Neuronal stem cell (in vitro differentiated cells): ENCODE data around the gene PROM1.

Source experiments
- DNase-seq: peaks from one replicate; pipeline ENCODE4 v3.0.0-alpha.2; 2013; ENCODE audit warnings: low spot score
- H2AFZ ChIP-seq: one replicate; pipeline ENCODE4 v1.6.1; 2013; ENCODE audit warnings: mild to moderate bottlenecking, low read length, inconsistent platforms
- H2AK5ac ChIP-seq: 2 replicates; pipeline ENCODE4 v1.6.1; 2013; ENCODE audit warnings: low read depth, mild to moderate bottlenecking, inconsistent platforms, low read length, moderate library complexity, mixed read lengths
- H2BK120ac ChIP-seq: 2 replicates; pipeline ENCODE4 v1.6.1; 2013; ENCODE audit warnings: low read depth, mild to moderate bottlenecking, inconsistent platforms, low read length, moderate library complexity, mixed read lengths
- H2BK12ac ChIP-seq: one replicate; pipeline ENCODE4 v1.6.1; 2013; ENCODE audit warnings: low read length, inconsistent platforms
- H2BK15ac ChIP-seq: 2 replicates; pipeline ENCODE4 v1.6.1; 2013; ENCODE audit warnings: mild to moderate bottlenecking, low read length, inconsistent platforms, mixed read lengths
- H2BK5ac ChIP-seq: one replicate; pipeline ENCODE4 v1.6.1; 2013; ENCODE audit warnings: inconsistent platforms, mild to moderate bottlenecking, low read length, moderate library complexity
- H3K14ac ChIP-seq: one replicate; pipeline ENCODE4 v1.6.1; 2013; ENCODE audit warnings: low read length, inconsistent platforms
- H3K18ac ChIP-seq: 2 replicates; pipeline ENCODE4 v1.6.1; 2013; ENCODE audit warnings: low read length, inconsistent platforms
- H3K23ac ChIP-seq: 2 replicates; pipeline ENCODE4 v1.6.1; 2013; ENCODE audit warnings: low read depth, mild to moderate bottlenecking, mixed read lengths, low read length, inconsistent platforms; ENCODE audit not compliant: poor library complexity
- H3K27ac ChIP-seq: replicated peaks from 3 replicates; pipeline ENCODE4 v1.5.1; 2013; ENCODE audit warnings: low read length, inconsistent platforms
- H3K27me3 ChIP-seq, 3 experiments: 2 replicates each; pipeline ENCODE4 v1.6.1; 2013; ENCODE audit warnings: low read length in 3 of 3, mild to moderate bottlenecking in 2 of 3, inconsistent platforms in 1 of 3, low read depth in 1 of 3, mixed read lengths in 1 of 3, moderate library complexity in 1 of 3; ENCODE audit not compliant: control insufficient read depth in 3 of 3, insufficient read depth in 3 of 3
- H3K36me3 ChIP-seq, 2 donors: replicated peaks in 1 of 2; 2 replicates each; pipeline ENCODE4 v1.6.1; 2013; ENCODE audit warnings: low read length in 2 of 2; ENCODE audit not compliant: control insufficient read depth in 2 of 2, insufficient read depth in 2 of 2
- H3K4ac ChIP-seq: 2 replicates; pipeline ENCODE4 v1.6.1; 2013; ENCODE audit warnings: inconsistent platforms, mild to moderate bottlenecking, low read length, moderate library complexity
- H3K4me1 ChIP-seq, 2 donors: 1 replicate in 1 of 2; 2 replicates in 1 of 2; pipeline ENCODE4 v1.6.1; 2013; ENCODE audit warnings: low read length in 2 of 2, low read depth in 1 of 2; ENCODE audit not compliant: control insufficient read depth in 2 of 2, insufficient read depth in 1 of 2
- H3K4me2 ChIP-seq: one replicate; pipeline ENCODE4 v1.6.1; 2013; ENCODE audit warnings: mild to moderate bottlenecking, low read length, inconsistent platforms; ENCODE audit not compliant: insufficient read depth, poor library complexity, severe bottlenecking
- H3K4me3 ChIP-seq, 2 donors: 2 replicates each; pipeline ENCODE4 v1.5.1; 2013; ENCODE audit warnings: low read length in 2 of 2, mild to moderate bottlenecking in 2 of 2, inconsistent platforms in 1 of 2, moderate library complexity in 1 of 2
- H3K79me1 ChIP-seq: one replicate; pipeline ENCODE4 v1.6.1; 2013; ENCODE audit warnings: low read depth, mild to moderate bottlenecking, inconsistent platforms, low read length, moderate library complexity
- H3K9ac ChIP-seq: one replicate; pipeline ENCODE4 v1.6.1; 2013; ENCODE audit warnings: mild to moderate bottlenecking, low read depth, low read length, inconsistent platforms; ENCODE audit not compliant: poor library complexity
- H3K9me3 ChIP-seq, 2 donors: replicated peaks in 1 of 2; 2 replicates each; pipeline versions ENCODE3 to v1.6.1; 2013; ENCODE audit warnings: low read length in 2 of 2, mild to moderate bottlenecking in 2 of 2, inconsistent platforms in 1 of 2, low read depth in 1 of 2, mixed read lengths in 1 of 2, moderate library complexity in 1 of 2; ENCODE audit not compliant: control insufficient read depth in 2 of 2, insufficient read depth in 1 of 2
- H4K8ac ChIP-seq: one replicate; pipeline ENCODE4 v1.6.1; 2013; ENCODE audit warnings: low read depth, mild to moderate bottlenecking, inconsistent platforms, low read length, moderate library complexity
- H4K91ac ChIP-seq: one replicate; pipeline ENCODE4 v1.6.1; 2013; ENCODE audit warnings: low read length, low read depth, mild to moderate bottlenecking, inconsistent platforms; ENCODE audit not compliant: poor library complexity
- WGBS, 2 donors: extraction: QIAGEN DNeasy Blood & Tissue Kit; methylation state at CpG; one replicate each; pipeline ENCODE4 v1.1.7; 2013; ENCODE audit warnings: missing lambda C conversion rate in 2 of 2, mixed read lengths in 1 of 2; ENCODE audit not compliant: insufficient read length in 2 of 2, insufficient replicate concordance in 1 of 2; ENCODE audit errors: extremely low coverage in 2 of 2; 5-methylcytosine and 5-hydroxymethylcytosine counted together

Gene PROM1

DNA sequence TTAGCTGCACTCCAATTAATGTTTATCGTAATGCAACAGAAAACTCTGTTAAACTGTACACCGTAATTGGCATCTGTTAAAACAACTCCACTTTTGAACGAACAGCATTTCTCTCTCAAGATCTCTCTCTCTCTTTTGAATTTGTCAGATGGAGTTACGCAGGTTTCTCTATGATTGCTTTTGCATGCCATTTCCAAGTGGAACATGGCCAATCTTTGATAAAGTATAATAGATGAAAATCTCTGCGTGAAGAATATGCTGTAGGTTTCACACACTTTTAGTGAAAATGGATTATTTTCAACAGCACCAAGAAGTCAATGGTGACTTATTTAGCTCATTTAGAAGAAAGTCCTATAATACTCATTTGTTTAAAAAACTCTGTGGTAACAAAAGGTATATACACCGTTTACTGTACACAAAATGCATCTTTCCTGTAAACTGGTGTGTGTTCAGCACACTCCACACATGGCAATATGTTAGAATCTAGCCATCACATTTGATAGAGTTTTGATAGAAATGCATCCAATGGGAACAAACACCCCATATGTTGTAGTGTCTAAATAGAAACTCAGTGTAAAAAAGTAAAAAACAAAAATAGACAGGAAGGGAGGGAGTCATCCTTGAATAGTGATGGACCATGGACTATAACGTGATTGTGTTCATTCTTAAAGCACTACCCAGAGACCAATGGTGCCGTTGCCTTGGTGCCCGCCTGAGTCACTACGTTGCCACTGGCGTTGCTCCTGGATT lies 115.1 kb downstream of the PROM1 start:
- Histone ChIP-seq H3K4me2 (no peak overlapping the region), H3K79me1 (no peaks in the 10 kb centered on the region), H4K8ac (no peak overlapping the region), H3K14ac (no peak overlapping the region), H2BK120ac (no peak overlapping the region), H4K91ac (no peak overlapping the region), H2BK5ac (no peak overlapping the region), H3K27me3 (no peaks in the 10 kb centered on the region), H3K27ac (no peak overlapping the region), H3K4me1 (no peaks in the 10 kb centered on the region), H3K9me3 (peaks cover 3 to 5% of the 10 kb centered on the region in 2 donors), H3K4ac (no peak overlapping the region), H2BK12ac (no peak overlapping the region), H3K36me3 (peaks cover 5 to 42% of the 10 kb centered on the region in 2 donors), H3K18ac (no peak overlapping the region), H3K4me3 (no peak overlapping the region), H3K9ac (no peak overlapping the region), H2AK5ac (no peak overlapping the region), H2BK15ac (no peak overlapping the region), H3K23ac (no peak overlapping the region), H2AFZ (no peak overlapping the region)
- WGBS, 2 donors: no CpG with 5 or more reads among the region's 11 CpGs
- no peak for DNase-seq

DNA sequence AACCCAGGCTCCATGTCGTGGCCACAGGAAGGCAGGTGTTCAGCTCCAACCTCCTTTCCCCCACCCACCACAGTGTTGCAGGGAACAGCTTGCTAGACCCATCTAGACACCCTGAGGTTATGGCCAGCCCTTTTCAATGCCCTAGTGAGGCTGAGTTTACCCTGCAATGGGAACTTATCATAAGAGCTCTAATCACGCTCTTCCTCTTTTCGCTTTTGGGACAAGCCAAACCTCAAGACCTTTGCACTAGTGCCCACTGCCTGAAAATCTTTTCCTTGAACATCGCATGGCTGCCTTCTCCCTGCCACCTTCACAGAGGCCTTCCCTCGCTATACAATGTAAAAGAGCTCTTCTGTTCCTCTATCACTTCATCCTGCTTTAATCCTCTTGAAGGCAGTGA lies 118.5 kb downstream of the PROM1 start:
- H2BK5ac ChIP-seq: no peak overlapping the region
- DNase-seq: no peak

GRCh38 chr4:15964159-15964558 lies 119.7 kb downstream of the PROM1 start:
- Histone ChIP-seq H3K27ac (no peak overlapping the region), H3K79me1 (no peaks in the 10 kb centered on the region), H2BK120ac (no peak overlapping the region), H4K8ac (no peak overlapping the region), H3K4me1 (no peaks in the 10 kb centered on the region), H3K23ac (no peak overlapping the region), H3K4me2 (no peak overlapping the region), H3K18ac (no peak overlapping the region), H4K91ac (no peak overlapping the region), H2AFZ (no peak overlapping the region), H3K36me3 (peaks cover 2 to 14% of the 10 kb centered on the region in 2 donors), H2BK12ac (no peak overlapping the region), H2AK5ac (no peak overlapping the region), H3K4me3 (no peak overlapping the region), H3K14ac (no peak overlapping the region), H3K4ac (no peak overlapping the region), H3K9ac (no peak overlapping the region), H3K27me3 (peaks cover 0 to 4% (median 0%) of the 10 kb centered on the region in 3 experiments), H2BK5ac (no peak overlapping the region), H2BK15ac (no peak overlapping the region), H3K9me3 (peaks cover 3 to 5% of the 10 kb centered on the region in 2 donors)
- no peak for DNase-seq
- no CpG with 5 or more reads among the region's 5 CpGs for WGBS, 2 donors

More for the DNA sequence above, 118.5 kb downstream of the PROM1 start:
- H3K18ac ChIP-seq: no peak overlapping the region
- H2BK120ac ChIP-seq: no peak overlapping the region
- H3K9me3 ChIP-seq: peaks cover 3 to 5% of the 10 kb centered on the region in 2 donors
- H3K4ac ChIP-seq: no peak overlapping the region
- no CpG with 5 or more reads among the region's 5 CpGs for WGBS, 2 donors
- peaks cover 2 to 20% of the 10 kb centered on the region in 2 donors for H3K36me3 ChIP-seq
- H2BK15ac ChIP-seq: no peak overlapping the region
- H3K9ac ChIP-seq: no peak overlapping the region
- H3K4me2 ChIP-seq: no peak overlapping the region
- no peak overlapping the region for H2AFZ ChIP-seq
- no peak overlapping the region for H3K4me3 ChIP-seq
- no peak overlapping the region for H3K23ac ChIP-seq
- no peaks in the 10 kb centered on the region for H3K79me1 ChIP-seq
- peaks cover 0 to 4% (median 0%) of the 10 kb centered on the region in 3 experiments for H3K27me3 ChIP-seq
- no peak overlapping the region for H4K8ac ChIP-seq
- H3K27ac ChIP-seq: no peak overlapping the region
- no peak overlapping the region for H3K14ac ChIP-seq
- H3K4me1 ChIP-seq: no peaks in the 10 kb centered on the region
- no peak overlapping the region for H4K91ac ChIP-seq
- no peak overlapping the region for H2BK12ac ChIP-seq
- no peak overlapping the region for H2AK5ac ChIP-seq

DNA sequence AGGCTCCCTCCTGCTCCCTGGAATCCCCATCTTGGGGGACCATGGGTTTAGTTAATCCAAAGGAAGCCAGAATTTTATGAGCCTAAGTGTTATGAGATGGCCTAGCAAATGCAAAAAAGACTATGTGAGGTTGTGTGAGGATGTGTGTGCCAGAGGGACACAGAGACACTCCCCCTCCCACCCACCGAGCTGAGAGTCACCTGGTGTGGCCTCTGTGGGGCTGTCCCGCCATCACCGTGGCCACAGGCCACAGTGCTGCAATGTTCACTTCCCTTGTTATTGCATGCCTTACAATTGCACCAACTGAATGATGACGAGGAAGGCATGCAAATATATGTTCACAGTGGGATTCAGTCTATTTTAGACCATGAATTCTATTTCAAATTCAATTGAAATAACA lies 120.2 kb downstream of the PROM1 start:
- Histone ChIP-seq H4K8ac (no peak overlapping the region), H3K9ac (no peak overlapping the region), H3K23ac (no peak overlapping the region), H2BK12ac (no peak overlapping the region), H3K4ac (no peak overlapping the region), H3K18ac (no peak overlapping the region), H3K4me2 (no peak overlapping the region), H3K79me1 (no peaks in the 10 kb centered on the region), H2BK120ac (no peak overlapping the region), H3K27me3 (peaks cover 0 to 4% (median 0%) of the 10 kb centered on the region in 3 experiments), H3K36me3 (peaks cover 0 to 8% of the 10 kb centered on the region in 2 donors), H2BK5ac (no peak overlapping the region), H2BK15ac (no peak overlapping the region), H2AK5ac (no peak overlapping the region), H3K9me3 (peaks cover 3 to 5% of the 10 kb centered on the region in 2 donors), H3K4me3 (no peak overlapping the region), H4K91ac (no peak overlapping the region), H3K4me1 (no peaks in the 10 kb centered on the region), H2AFZ (peak overlapping the region; percentile 65), H3K14ac (no peak overlapping the region), H3K27ac (no peak overlapping the region)
- DNase-seq: no peak
- no CpG with 5 or more reads among the region's 4 CpGs for WGBS, 2 donors
